ENCODE results near the gene GYPA.
"Not testable (repeated sequence)": the region's sequence is repeated elsewhere in the genome, so short reads cannot be mapped to it uniquely, and the experiment has no call there.

GYPA gene

GRCh38 chr4:144137137-144137931 is 3.2 kb downstream of the GYPA start:
- DNase-seq; intact Hi-C loops (cut with DNase I): not testable (repeated sequence)

- DNase-seq; intact Hi-C loops (cut with DNase I): not testable (repeated sequence)
These were observed 4.3 kb downstream of the GYPA start for GRCh38 chr4:144136189-144136588.

GRCh38 chr4:144130167-144130566 is 10.4 kb downstream of the GYPA start:
- DNase-seq; intact Hi-C loops (cut with DNase I): not testable (repeated sequence)

GRCh38 chr4:144129336-144129875 is 11.1 kb downstream of the GYPA start:
- DNase-seq; intact Hi-C loops (cut with DNase I): not testable (repeated sequence)

- DNase-seq; intact Hi-C loops (cut with DNase I): not testable (repeated sequence)
These were observed 11.7 kb downstream of the GYPA start for GRCh38 chr4:144128709-144129320.

GRCh38 chr4:144125109-144125508 is 15.4 kb downstream of the GYPA start:
- intact Hi-C loops (cut with DNase I); DNase-seq: not testable (repeated sequence)

GRCh38 chr4:144123982-144124635 is 16.4 kb downstream of the GYPA start:
- intact Hi-C loops (cut with DNase I); DNase-seq: not testable (repeated sequence)

- intact Hi-C loops (cut with DNase I); DNase-seq: not testable (repeated sequence)
These were observed 17.2 kb downstream of the GYPA start for GRCh38 chr4:144123269-144123668.

- DNase-seq; intact Hi-C loops (cut with DNase I): not testable (repeated sequence)
These were observed 20.8 kb downstream of the GYPA start for GRCh38 chr4:144119752-144120151.

GRCh38 chr4:144115519-144115918 is 25.0 kb downstream of the GYPA start:
- intact Hi-C loops (cut with DNase I) = no loop called here
- DNase-seq = no peak

GRCh38 chr4:144113546-144113945 is 27.0 kb downstream of the GYPA start:
- DNase-seq = no peak
- intact Hi-C loops (cut with DNase I) = no loop called here

GRCh38 chr4:144104509-144105130 is 35.9 kb downstream of the GYPA start:
- intact Hi-C loops (cut with DNase I) = no loop called here
- DNase-seq = no peak

- intact Hi-C loops (cut with DNase I); DNase-seq: not testable (repeated sequence)
These were observed 42.7 kb downstream of the GYPA start for GRCh38 chr4:144097776-144098175.

GRCh38 chr4:144093995-144094394 is 46.5 kb downstream of the GYPA start:
- DNase-seq; intact Hi-C loops (cut with DNase I): not testable (repeated sequence)

- intact Hi-C loops (cut with DNase I); DNase-seq: not testable (repeated sequence)
These were observed 49.3 kb downstream of the GYPA start for GRCh38 chr4:144091181-144091580.

- intact Hi-C loops (cut with DNase I) = no loop called here
These were observed 49.8 kb downstream of the GYPA start for GRCh38 chr4:144090744-144091143.

GRCh38 chr4:144082053-144082452 is 58.5 kb downstream of the GYPA start:
- intact Hi-C loops (cut with DNase I); DNase-seq: not testable (repeated sequence)

More at GRCh38 chr4:144090744-144091143, 49.8 kb downstream of the GYPA start:
- no peak for DNase-seq

GRCh38 chr4:144080135-144080534 is 60.4 kb downstream of the GYPA start:
- DNase-seq; intact Hi-C loops (cut with DNase I): not testable (repeated sequence)

- intact Hi-C loops (cut with DNase I); DNase-seq: not testable (repeated sequence)
These were observed 61.8 kb downstream of the GYPA start for GRCh38 chr4:144078746-144079145.
